ENCODE measurements around the gene GPR42.
"Not testable (repeated sequence)": the region's sequence is repeated elsewhere in the genome, so short reads cannot be mapped to it uniquely, and the experiment has no call there.

GPR42 gene

GRCh38 chr19:35352448-35353304 is 18.2 kb upstream of the GPR42 start:
- TF ChIP-seq ELF4 (IDR thresholded peaks at IDR 0.05) (no peak), NFRKB (IDR thresholded peaks at IDR 0.05) (no peak), ARNT (IDR thresholded peaks at IDR 0.05) (no peak), PKNOX1 (IDR thresholded peaks at IDR 0.05) (no peak)
- DNase-seq (ENCODE audit: extremely low spot score), result peak; percentile 82
- ChIA-PET POLR2A (interaction anchor here (0.7 kb wide), 1 partner anchor 158 kb away, joined by 5 read pairs; no protein-coding TSS in a partner anchor), CTCF (interaction anchor here (0.6 to 1.8 kb wide), 5 partner anchors 18 to 285 kb away, joined by 3 to 8 read pairs (median 3); no protein-coding TSS in a partner anchor)

GRCh38 chr19:35353635-35354034 is 17.2 kb upstream of the GPR42 start:
- ChIA-PET POLR2A (no interaction called here), CTCF (interaction anchor here (0.6 to 1.8 kb wide), 5 partner anchors 16 to 157 kb away, joined by 3 to 8 read pairs (median 6); no protein-coding TSS in a partner anchor)
- TF ChIP-seq SUZ12 (IDR thresholded peaks at IDR 0.05), result no peak
- no peak for TF ChIP-seq FOXK2 (IDR thresholded peaks at IDR 0.05)
- TF ChIP-seq BHLHE40 (IDR thresholded peaks at IDR 0.05; ENCODE audit: borderline replicate concordance), result no peak
- TF ChIP-seq ZNF384 (IDR thresholded peaks at IDR 0.05), result no peak
- TF ChIP-seq FOXM1 (IDR thresholded peaks at IDR 0.05; ENCODE audit: borderline replicate concordance), result no peak
- TF ChIP-seq ELF4 (IDR thresholded peaks at IDR 0.05), result no peak
- TF ChIP-seq LEF1 (IDR thresholded peaks at IDR 0.05; ENCODE audit: borderline replicate concordance), result no peak
- no peak for TF ChIP-seq TARDBP (IDR thresholded peaks at IDR 0.05)
- no peak for TF ChIP-seq FOXA1 (IDR thresholded peaks at IDR 0.05)
- TF ChIP-seq NFRKB (IDR thresholded peaks at IDR 0.05), result no peak
- TF ChIP-seq CTBP1 (IDR thresholded peaks at IDR 0.05; ENCODE audit: borderline replicate concordance), result no peak
- TF ChIP-seq SP1 (IDR thresholded peaks at IDR 0.05), result no peak
- no peak for TF ChIP-seq HDGF (IDR thresholded peaks at IDR 0.05; ENCODE audit: borderline replicate concordance)
- no peak for TF ChIP-seq ARNT (IDR thresholded peaks at IDR 0.05)
- no peak for TF ChIP-seq PKNOX1 (IDR thresholded peaks at IDR 0.05)
- no peak for DNase-seq (ENCODE audit: extremely low spot score)

- POLR2A ChIA-PET, result no interaction called here
- no peak for DNase-seq (ENCODE audit: extremely low spot score)
- TF ChIP-seq FOXM1 (IDR thresholded peaks at IDR 0.05; ENCODE audit: borderline replicate concordance) (no peak), BHLHE40 (IDR thresholded peaks at IDR 0.05; ENCODE audit: borderline replicate concordance) (no peak)
- CTCF ChIA-PET, result no interaction called here
Observed at GRCh38 chr19:35354898-35355297, 16.0 kb upstream of the GPR42 start.

GRCh38 chr19:35355791-35356460 is 14.9 kb upstream of the GPR42 start:
- no peak for DNase-seq (ENCODE audit: extremely low spot score)
- CTCF ChIA-PET, result interaction anchor here (0.7 kb wide), 1 partner anchor 17 kb away, joined by 5 read pairs; no protein-coding TSS in a partner anchor
- no peak for TF ChIP-seq SP1 (IDR thresholded peaks at IDR 0.05)
- TF ChIP-seq PKNOX1 (IDR thresholded peaks at IDR 0.05), result no peak
- no peak for TF ChIP-seq FOXK2 (IDR thresholded peaks at IDR 0.05)
- TF ChIP-seq HDGF (IDR thresholded peaks at IDR 0.05; ENCODE audit: borderline replicate concordance), result no peak
- no peak for TF ChIP-seq TARDBP (IDR thresholded peaks at IDR 0.05)
- TF ChIP-seq L3MBTL2 (conservative IDR thresholded peaks at IDR 0.05), result no peak
- no peak for TF ChIP-seq SUZ12 (IDR thresholded peaks at IDR 0.05)
- TF ChIP-seq FOXA1 (IDR thresholded peaks at IDR 0.05), result no peak
- no peak for TF ChIP-seq ARNT (IDR thresholded peaks at IDR 0.05)
- TF ChIP-seq CTBP1 (IDR thresholded peaks at IDR 0.05; ENCODE audit: borderline replicate concordance), result no peak
- no peak for TF ChIP-seq NFRKB (IDR thresholded peaks at IDR 0.05)
- no peak for TF ChIP-seq LEF1 (IDR thresholded peaks at IDR 0.05; ENCODE audit: borderline replicate concordance)
- no peak for TF ChIP-seq ELF4 (IDR thresholded peaks at IDR 0.05)
- no peak for TF ChIP-seq FOXM1 (IDR thresholded peaks at IDR 0.05; ENCODE audit: borderline replicate concordance)
- no peak for TF ChIP-seq ZNF384 (IDR thresholded peaks at IDR 0.05)
- no peak for TF ChIP-seq BHLHE40 (IDR thresholded peaks at IDR 0.05; ENCODE audit: borderline replicate concordance)
- POLR2A ChIA-PET, result no interaction called here

- no peak for DNase-seq (ENCODE audit: extremely low spot score)
- TF ChIP-seq NFRKB (IDR thresholded peaks at IDR 0.05), result no peak
- POLR2A ChIA-PET, result no interaction called here
- CTCF ChIA-PET, result interaction anchor here (1.2 kb wide), 1 partner anchor 137 kb away, joined by 4 read pairs; no protein-coding TSS in a partner anchor
Observed at GRCh38 chr19:35357867-35358573, 12.8 kb upstream of the GPR42 start, which contains the start of gene FFAR3. TSS of gene FFAR3 (plus strand) at chr19:35358460. CDS start at chr19:35358891, 431 bp downstream.

GRCh38 chr19:35358834-35359233 is 12.0 kb upstream of the GPR42 start:
- DNase-seq (ENCODE audit: extremely low spot score); POLR2A ChIA-PET; CTCF ChIA-PET: not testable (repeated sequence)

GRCh38 chr19:35359395-35359794 is 11.5 kb upstream of the GPR42 start:
- CTCF ChIA-PET; POLR2A ChIA-PET; DNase-seq (ENCODE audit: extremely low spot score): not testable (repeated sequence)

GRCh38 chr19:35360081-35360480 is 10.8 kb upstream of the GPR42 start:
- DNase-seq (ENCODE audit: extremely low spot score); POLR2A ChIA-PET; CTCF ChIA-PET: not testable (repeated sequence)
